GM21737 (cell line): ENCODE results near the gene IKBIP.
"Not testable (repeated sequence)": the region's sequence is repeated elsewhere in the genome, so short reads cannot be mapped to it uniquely, and the experiment has no call there.

Experiments
- ATAC-seq: cut with Tn5 transposase; IDR thresholded peaks from one replicate; pipeline ENCODE4 v1.9.1; 2021; ENCODE audit warnings: mild to moderate bottlenecking, moderate library complexity; ENCODE audit not compliant: unreplicated experiment

Gene IKBIP

GRCh38 chr12:98578821-98579220, 65.8 kb downstream of the IKBIP start:
- no peak for ATAC-seq

GRCh38 chr12:98578392-98578791, 66.2 kb downstream of the IKBIP start:
- no peak for ATAC-seq

GRCh38 chr12:98576795-98577194, 67.8 kb downstream of the IKBIP start:
- ATAC-seq: not testable (repeated sequence)

- ATAC-seq: no peak
Measured at GRCh38 chr12:98575013-98575412, 69.6 kb downstream of the IKBIP start.
